HG02938 (cell line): ENCODE data around the gene SLC16A10.

Experiments
- ATAC-seq: cut with Tn5 transposase; IDR thresholded peaks from one replicate; pipeline ENCODE4 v1.9.1; 2021; ENCODE audit warnings: mild to moderate bottlenecking, moderate library complexity; ENCODE audit not compliant: unreplicated experiment

Gene SLC16A10

GRCh38 chr6:111256646-111257045, 169.3 kb downstream of the SLC16A10 start:
- ATAC-seq: no peak

- ATAC-seq: no peak
Observed at GRCh38 chr6:111258010-111258409, 170.7 kb downstream of the SLC16A10 start.

- ATAC-seq: no peak
Observed at GRCh38 chr6:111258615-111259088, 171.3 kb downstream of the SLC16A10 start.

- peak; percentile 98 for ATAC-seq
Observed at GRCh38 chr6:111259089-111259831, 172.0 kb downstream of the SLC16A10 start.

- no peak for ATAC-seq
Observed at GRCh38 chr6:111260570-111261298, 173.4 kb downstream of the SLC16A10 start.

GRCh38 chr6:111263837-111264236, 176.5 kb downstream of the SLC16A10 start:
- no peak for ATAC-seq

- no peak for ATAC-seq
Observed at GRCh38 chr6:111265842-111266241, 178.5 kb downstream of the SLC16A10 start.

- no peak for ATAC-seq
Observed at GRCh38 chr6:111266276-111266675, 179.0 kb downstream of the SLC16A10 start.

GRCh38 chr6:111267764-111268333, 180.5 kb downstream of the SLC16A10 start:
- no peak for ATAC-seq

GRCh38 chr6:111269401-111269970, 182.2 kb downstream of the SLC16A10 start:
- ATAC-seq: no peak

- no peak for ATAC-seq
Observed at GRCh38 chr6:111270121-111270520, 182.8 kb downstream of the SLC16A10 start.

- no peak for ATAC-seq
Observed at GRCh38 chr6:111274593-111275217, 187.4 kb downstream of the SLC16A10 start.

GRCh38 chr6:111276335-111276734, 189.0 kb downstream of the SLC16A10 start:
- ATAC-seq: no peak

- no peak for ATAC-seq
Observed at GRCh38 chr6:111276736-111277135, 189.4 kb downstream of the SLC16A10 start.

GRCh38 chr6:111277819-111278218, 190.5 kb downstream of the SLC16A10 start:
- ATAC-seq: no peak

- no peak for ATAC-seq
Observed at GRCh38 chr6:111278731-111279130, 191.4 kb downstream of the SLC16A10 start.

- ATAC-seq: no peak
Observed at GRCh38 chr6:111280445-111280955, 193.2 kb downstream of the SLC16A10 start.
